HG02763 (cell line): ENCODE measurements around the gene KMT2E.
"Not testable (repeated sequence)": the region's sequence is repeated elsewhere in the genome, so short reads cannot be mapped to it uniquely, and the experiment has no call there.

Experiments used
- ATAC-seq: cut with Tn5 transposase; IDR thresholded peaks from one replicate; pipeline ENCODE4 v1.9.1; 2021; ENCODE audit warnings: mild to moderate bottlenecking, moderate library complexity; ENCODE audit not compliant: unreplicated experiment

KMT2E gene, protein sequence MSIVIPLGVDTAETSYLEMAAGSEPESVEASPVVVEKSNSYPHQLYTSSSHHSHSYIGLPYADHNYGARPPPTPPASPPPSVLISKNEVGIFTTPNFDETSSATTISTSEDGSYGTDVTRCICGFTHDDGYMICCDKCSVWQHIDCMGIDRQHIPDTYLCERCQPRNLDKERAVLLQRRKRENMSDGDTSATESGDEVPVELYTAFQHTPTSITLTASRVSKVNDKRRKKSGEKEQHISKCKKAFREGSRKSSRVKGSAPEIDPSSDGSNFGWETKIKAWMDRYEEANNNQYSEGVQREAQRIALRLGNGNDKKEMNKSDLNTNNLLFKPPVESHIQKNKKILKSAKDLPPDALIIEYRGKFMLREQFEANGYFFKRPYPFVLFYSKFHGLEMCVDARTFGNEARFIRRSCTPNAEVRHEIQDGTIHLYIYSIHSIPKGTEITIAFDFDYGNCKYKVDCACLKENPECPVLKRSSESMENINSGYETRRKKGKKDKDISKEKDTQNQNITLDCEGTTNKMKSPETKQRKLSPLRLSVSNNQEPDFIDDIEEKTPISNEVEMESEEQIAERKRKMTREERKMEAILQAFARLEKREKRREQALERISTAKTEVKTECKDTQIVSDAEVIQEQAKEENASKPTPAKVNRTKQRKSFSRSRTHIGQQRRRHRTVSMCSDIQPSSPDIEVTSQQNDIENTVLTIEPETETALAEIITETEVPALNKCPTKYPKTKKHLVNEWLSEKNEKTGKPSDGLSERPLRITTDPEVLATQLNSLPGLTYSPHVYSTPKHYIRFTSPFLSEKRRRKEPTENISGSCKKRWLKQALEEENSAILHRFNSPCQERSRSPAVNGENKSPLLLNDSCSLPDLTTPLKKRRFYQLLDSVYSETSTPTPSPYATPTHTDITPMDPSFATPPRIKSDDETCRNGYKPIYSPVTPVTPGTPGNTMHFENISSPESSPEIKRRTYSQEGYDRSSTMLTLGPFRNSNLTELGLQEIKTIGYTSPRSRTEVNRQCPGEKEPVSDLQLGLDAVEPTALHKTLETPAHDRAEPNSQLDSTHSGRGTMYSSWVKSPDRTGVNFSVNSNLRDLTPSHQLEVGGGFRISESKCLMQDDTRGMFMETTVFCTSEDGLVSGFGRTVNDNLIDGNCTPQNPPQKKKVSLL (N-terminal part only)

GRCh38 chr7:105013816-105014692 lies at the start of gene KMT2E:
KMT2E (plus strand) TSS chr7:105014205; CDS start chr7:105040953, 26,748 bp downstream.
- ATAC-seq, result peak; percentile 30

DNA sequence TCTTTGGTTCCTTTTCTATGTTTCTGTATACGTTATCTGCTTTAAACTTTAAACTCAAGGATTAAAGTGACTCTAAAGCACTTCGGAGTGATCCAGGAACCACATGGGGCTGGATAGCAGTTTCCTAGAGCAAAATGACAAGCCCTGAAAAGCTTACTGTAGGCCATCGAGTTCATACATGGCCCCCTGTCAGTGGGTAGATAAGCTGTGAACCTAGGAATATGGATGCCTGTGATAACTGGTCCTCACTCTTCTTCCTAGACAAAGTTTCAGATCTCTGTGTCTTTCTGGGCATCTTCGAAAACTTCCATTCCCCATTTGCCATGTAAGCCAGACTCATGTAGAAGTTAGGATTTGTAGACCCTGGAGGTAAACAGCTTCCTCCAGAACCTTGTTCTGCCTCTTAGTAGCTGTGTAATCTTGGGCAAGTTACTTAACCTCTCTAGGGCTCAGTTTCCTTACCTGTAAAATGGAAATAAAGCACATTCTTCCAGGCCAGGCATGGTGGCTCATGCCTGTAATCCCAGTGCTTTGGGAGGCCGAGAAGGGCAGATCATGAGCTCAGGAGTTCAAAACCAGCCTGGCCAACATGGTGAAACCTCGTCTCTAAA lies 49.3 kb upstream of the KMT2E start:
- ATAC-seq, result no peak

GRCh38 chr7:104966022-104966421 lies 48.0 kb upstream of the KMT2E start:
- ATAC-seq, result no peak

DNA sequence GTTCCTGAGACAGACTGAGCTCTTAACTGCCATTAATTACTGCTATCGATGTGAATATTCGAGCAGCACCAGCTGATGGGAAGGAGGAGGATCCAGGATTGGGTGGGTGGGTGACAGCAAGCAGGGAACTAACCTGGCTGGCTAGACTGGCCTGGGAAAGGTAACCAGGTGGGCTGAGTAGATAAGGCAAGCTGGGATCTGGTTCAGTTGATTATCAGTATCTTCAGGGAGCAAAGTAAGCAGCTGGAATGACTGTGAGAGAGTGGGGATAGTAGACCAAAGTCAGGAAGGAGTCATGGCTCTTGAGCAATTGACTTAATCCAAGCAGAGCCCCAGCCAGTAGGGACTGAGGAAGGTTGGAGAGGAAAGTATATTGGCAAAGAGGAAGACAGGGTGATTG lies 46.9 kb upstream of the KMT2E start:
- ATAC-seq, result no peak

DNA sequence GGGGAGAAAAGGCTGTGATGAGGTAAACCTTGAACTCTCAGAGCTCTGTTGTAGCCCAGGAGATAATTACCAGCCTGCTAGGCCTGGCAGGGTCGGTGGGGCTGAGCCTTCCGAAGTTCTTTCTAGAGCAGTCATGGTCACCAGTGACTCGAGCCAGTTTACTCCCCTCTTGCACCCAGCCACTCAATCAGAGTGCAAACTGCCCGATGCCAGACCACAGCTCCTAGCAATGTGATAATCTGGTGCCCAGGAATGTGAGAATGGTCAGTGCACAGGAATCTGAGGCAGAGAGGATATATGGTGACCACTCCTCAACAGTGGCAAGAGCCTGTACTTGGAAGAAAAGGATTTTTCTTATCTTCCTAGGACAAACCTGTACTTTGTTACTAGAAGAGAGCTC lies 46.4 kb upstream of the KMT2E start:
- no peak for ATAC-seq

DNA sequence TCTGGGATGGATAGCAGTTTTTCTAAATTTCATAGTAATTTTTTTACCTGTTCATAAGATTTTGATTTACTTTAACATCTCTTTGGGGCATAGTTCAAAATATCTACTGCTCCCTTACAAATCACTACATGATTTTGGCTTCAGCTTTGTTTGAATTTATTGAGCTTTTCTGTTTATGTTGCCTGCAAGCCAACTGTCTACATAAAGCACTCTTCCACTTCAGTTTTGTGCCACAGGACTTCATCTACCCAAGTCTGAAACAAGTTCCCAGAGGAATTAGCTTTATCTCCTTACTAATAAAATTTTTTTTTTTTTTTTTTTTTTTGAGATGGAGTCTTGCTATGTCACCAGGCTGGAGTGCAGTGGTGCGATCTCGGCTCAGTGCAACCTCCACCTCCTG lies 45.4 kb upstream of the KMT2E start:
- no peak for ATAC-seq

DNA sequence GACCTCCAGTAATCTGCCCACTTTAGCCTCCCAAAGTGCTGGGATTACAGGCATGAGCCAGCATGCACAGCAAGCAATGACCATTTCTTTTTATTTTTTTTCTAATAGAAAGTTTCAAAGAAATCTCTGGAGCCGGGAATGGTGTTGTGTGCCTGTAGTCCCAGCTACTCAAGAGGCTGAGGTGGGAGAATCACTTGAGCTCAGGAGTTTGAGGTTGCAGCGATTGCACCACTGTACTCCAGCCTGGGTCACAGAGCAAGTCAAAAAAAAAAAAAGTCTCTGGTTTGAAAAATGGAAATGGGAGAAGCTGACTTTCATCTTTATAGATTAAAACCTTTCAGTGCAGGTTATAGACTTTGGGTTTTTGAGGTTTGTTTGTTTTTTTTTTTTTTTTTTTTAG lies 44.8 kb upstream of the KMT2E start:
- ATAC-seq, result no peak

GRCh38 chr7:104971290-104972071 lies 42.5 kb upstream of the KMT2E start:
- ATAC-seq, result no peak

DNA sequence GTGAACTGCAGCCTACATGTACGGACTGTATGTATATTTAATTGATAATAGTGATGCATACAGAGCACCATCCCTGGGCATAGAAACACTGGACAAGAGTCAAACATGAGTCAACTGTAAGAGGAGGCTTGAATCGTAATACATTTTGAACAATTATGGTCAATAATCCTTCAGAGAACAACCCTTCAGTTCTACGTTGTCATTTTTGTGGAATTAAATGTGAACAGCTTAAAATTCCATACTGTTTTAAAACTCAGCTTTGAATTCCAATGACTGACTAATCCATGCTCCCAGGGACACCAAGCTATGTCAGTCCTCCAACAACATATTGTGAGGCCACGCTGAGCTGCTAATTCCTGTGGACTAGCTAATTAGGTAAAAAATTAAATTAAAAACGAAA lies 41.5 kb upstream of the KMT2E start:
- no peak for ATAC-seq

GRCh38 chr7:104973227-104973626 lies 40.8 kb upstream of the KMT2E start:
- no peak for ATAC-seq

- no peak for ATAC-seq
Observed at GRCh38 chr7:104973909-104974415, 40.0 kb upstream of the KMT2E start.

GRCh38 chr7:104975553-104975952 lies 38.5 kb upstream of the KMT2E start:
- not testable (repeated sequence) for ATAC-seq

GRCh38 chr7:104976966-104977636 lies 36.9 kb upstream of the KMT2E start:
- no peak for ATAC-seq

GRCh38 chr7:104978460-104978859 lies 35.5 kb upstream of the KMT2E start:
- no peak for ATAC-seq

- no peak for ATAC-seq
Observed at GRCh38 chr7:104979167-104979841, 34.7 kb upstream of the KMT2E start.

- no peak for ATAC-seq
Observed at GRCh38 chr7:104980440-104980839, 33.6 kb upstream of the KMT2E start.

- no peak for ATAC-seq
Observed at GRCh38 chr7:104980841-104981671, 32.9 kb upstream of the KMT2E start.
